GM18499 (cell line): ENCODE data around the gene CYRIA.

Experiments used
- ATAC-seq: cut with Tn5 transposase; IDR thresholded peaks from one replicate; pipeline ENCODE4 v1.9.1; 2021; ENCODE audit warnings: moderate number of reproducible peaks; ENCODE audit not compliant: insufficient read depth, unreplicated experiment

The CYRIA gene

GRCh38 chr2:16652296-16653082 lies 13.1 kb downstream of the CYRIA start:
- no peak for ATAC-seq

GRCh38 chr2:16650287-16651249 lies 15.1 kb downstream of the CYRIA start:
- no peak for ATAC-seq

- no peak for ATAC-seq
Observed at GRCh38 chr2:16649353-16650286, 16.0 kb downstream of the CYRIA start.

GRCh38 chr2:16647992-16648617 lies 17.5 kb downstream of the CYRIA start:
- ATAC-seq = no peak

- ATAC-seq = no peak
Observed at GRCh38 chr2:16645775-16646559, 19.7 kb downstream of the CYRIA start.

- no peak for ATAC-seq
Observed at GRCh38 chr2:16645088-16645487, 20.5 kb downstream of the CYRIA start.

GRCh38 chr2:16644221-16644925 lies 21.3 kb downstream of the CYRIA start:
- no peak for ATAC-seq

GRCh38 chr2:16643099-16643498 lies 22.5 kb downstream of the CYRIA start:
- ATAC-seq = no peak

GRCh38 chr2:16642088-16642487 lies 23.5 kb downstream of the CYRIA start:
- ATAC-seq = no peak

GRCh38 chr2:16641509-16641908 lies 24.1 kb downstream of the CYRIA start:
- ATAC-seq = no peak

GRCh38 chr2:16640867-16641266 lies 24.8 kb downstream of the CYRIA start:
- ATAC-seq = no peak

GRCh38 chr2:16640001-16640700 lies 25.5 kb downstream of the CYRIA start:
- no peak for ATAC-seq

GRCh38 chr2:16639431-16639830 lies 26.2 kb downstream of the CYRIA start:
- no peak for ATAC-seq

GRCh38 chr2:16638946-16639345 lies 26.7 kb downstream of the CYRIA start:
- ATAC-seq = no peak

- ATAC-seq = no peak
Observed at GRCh38 chr2:16637304-16637703, 28.3 kb downstream of the CYRIA start.

- no peak for ATAC-seq
Observed at GRCh38 chr2:16635791-16636699, 29.6 kb downstream of the CYRIA start.
